Motor neuron (in vitro differentiated cells): Measurements from ENCODE around the gene TUSC2. TPM values are rescaled to one million over a fixed set of nuclear protein-coding genes. Genes with fewer than 3 reads are reported as not detected.
"Not testable (repeated sequence)": the region's sequence is repeated elsewhere in the genome, so short reads cannot be mapped to it uniquely, and the experiment has no call there.

Source experiments
- ATAC-seq, 8 experiments: fragments of 200-7000 bp; cut with Tn5 transposase; replicated peaks in 6 of 8; 2 replicates each; pipeline ENCODE4 v1.8.0; 2021; ENCODE audit warnings: mild to moderate bottlenecking in 8 of 8, moderate library complexity in 8 of 8
- H3K27ac ChIP-seq, 2 donors: fragments of 250-450 bp; sonication (Bioruptor Pico); 2 replicates each; pipeline ENCODE4 v1.9.0; 2021; ENCODE audit warnings: antibody characterized with exemption in 2 of 2, mild to moderate bottlenecking in 2 of 2, moderate library complexity in 1 of 2
- H3K4me1 ChIP-seq, 2 donors: fragments of 250-450 bp; sonication (Bioruptor Pico); replicated peaks in 1 of 2; 2 replicates each; pipeline ENCODE4 v1.6.1; 2021; ENCODE audit warnings: antibody characterized with exemption in 2 of 2, mild to moderate bottlenecking in 2 of 2, moderate library complexity in 1 of 2
- H3K4me3 ChIP-seq, 5 donors: fragments of 250-450 bp; sonication (Bioruptor Pico); 2 replicates each; pipeline ENCODE4 v1.9.0; 2021; ENCODE audit warnings: antibody characterized with exemption in 5 of 5, mild to moderate bottlenecking in 5 of 5, moderate library complexity in 4 of 5
- WGBS, 10 experiments: fragments of 450-650 bp; shearing (Covaris generic); methylation state at CpG; one replicate each; pipeline ENCODE4 v1.0.0; 2022; 5-methylcytosine and 5-hydroxymethylcytosine counted together
- in situ Hi-C, 9 experiments: fragments of 400-800 bp; cut with MboI; loops; one replicate each; pipeline ENCODE4 v1.15.0; 2021; ENCODE audit warnings: low sequenced_read_pairs in 9 of 9, low pct_unique_long_range_greater_than_20kb in 2 of 9; ENCODE audit not compliant: unreplicated experiment in 9 of 9
- total RNA-seq, 8 experiments: library from RNA; unstranded; fragments of 300-600 nt; gene quantifications; 2 replicates each; pipeline versions ENCODE4 v1.2.3 to v1.2.4, GENCODE V29; 2022

The TUSC2 gene
- total RNA-seq, 8 experiments from 2014 or later, result 15.5 to 36.9 (median 26.1) TPM

DNA sequence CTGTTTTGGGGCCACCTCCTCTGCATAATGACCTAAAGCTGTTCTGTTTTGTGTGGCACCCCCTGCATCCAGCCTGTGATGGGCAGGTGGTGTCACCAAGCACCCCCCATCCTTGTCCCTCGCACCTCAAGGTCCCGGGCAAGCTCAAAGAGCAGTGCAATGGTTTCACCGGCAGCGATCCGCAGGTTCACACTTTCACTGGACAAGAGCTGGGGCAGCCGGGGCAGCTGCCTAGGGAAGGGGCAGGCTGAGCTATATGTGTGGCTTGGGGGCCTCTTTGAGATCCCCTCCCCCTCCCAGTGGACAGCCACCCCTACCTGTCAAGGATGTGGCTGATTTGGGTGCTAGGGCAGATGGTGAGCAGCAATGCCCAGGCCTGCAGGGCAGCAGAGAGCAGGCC lies 38.9 kb downstream of the TUSC2 start:
- in situ Hi-C loops, result no loop called here
- H3K4me3 ChIP-seq, result no peak overlapping the region
- H3K27ac ChIP-seq, result no peak overlapping the region
- H3K4me1 ChIP-seq, result peaks cover 7 to 10% of the 10 kb centered on the region in 2 donors
- no peak for ATAC-seq
- 82 to 100% methylated on average over 2 to 4 of the region's 6 CpGs; no CpG with 5 or more reads in 8 of the 10 experiments for WGBS, 10 experiments

DNA sequence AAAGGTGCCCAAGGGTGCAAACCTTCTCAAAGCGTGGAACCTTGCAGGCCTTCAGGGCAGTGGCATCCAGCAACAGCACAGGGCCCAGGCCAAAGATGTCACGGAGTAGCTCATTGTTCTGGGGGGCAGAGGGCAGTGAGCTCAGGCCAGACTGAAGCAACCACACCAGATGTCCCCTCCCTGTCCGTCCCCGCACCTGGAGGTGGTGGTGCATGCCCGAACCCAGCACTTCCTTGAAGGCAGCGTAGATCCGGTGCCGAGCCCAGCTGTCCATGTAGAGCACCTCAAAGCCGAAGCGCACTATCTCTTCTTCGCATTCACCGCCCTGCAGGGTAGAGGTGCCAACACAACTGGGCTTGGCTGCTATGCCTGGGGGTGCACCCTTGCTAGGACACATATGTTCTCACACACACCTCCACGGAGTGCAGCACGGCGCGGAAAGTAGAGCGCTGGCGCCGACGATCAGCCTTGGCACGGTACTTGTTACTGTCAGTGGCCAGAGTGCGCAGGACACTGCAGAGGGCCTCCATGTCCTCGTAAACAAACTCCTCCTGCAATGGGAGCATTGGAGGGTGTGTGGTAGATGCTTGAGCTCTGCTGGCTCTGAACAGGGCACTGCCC lies 39.5 kb downstream of the TUSC2 start:
- Histone ChIP-seq H3K4me1 (peaks cover 7 to 10% of the 10 kb centered on the region in 2 donors), H3K4me3 (no peak overlapping the region), H3K27ac (no peak overlapping the region)
- ATAC-seq, result no peak
- in situ Hi-C loops, result no loop called here
- WGBS, 10 experiments, result 80 to 100% (median 94%) methylated on average over 1 to 10 of the region's 23 CpGs; no CpG with 5 or more reads in 4 of the 10 experiments

GRCh38 chr3:50287262-50287661 lies 40.8 kb downstream of the TUSC2 start:
- no peak overlapping the region for H3K27ac ChIP-seq
- 100% methylated on average over 1 of the region's 1 CpG; no CpG with 5 or more reads in 8 of the 10 experiments for WGBS, 10 experiments
- H3K4me1 ChIP-seq, result peaks cover 4 to 5% of the 10 kb centered on the region in 2 donors
- no peak overlapping the region for H3K4me3 ChIP-seq
- in situ Hi-C loops, result no loop called here
- ATAC-seq, result no peak

- peak in 4 of 8 experiments; percentile 11 to 18 (median 16) for ATAC-seq
- H3K4me3 ChIP-seq, result no peak overlapping the region
- peaks cover 4 to 5% of the 10 kb centered on the region in 2 donors for H3K4me1 ChIP-seq
- no peak overlapping the region for H3K27ac ChIP-seq
- 93 to 100% (median 97%) methylated on average over 1 to 16 of the region's 28 CpGs; no CpG with 5 or more reads in 5 of the 10 experiments for WGBS, 10 experiments
- in situ Hi-C loops, result no loop called here
Measured at GRCh38 chr3:50286322-50287227, 41.4 kb downstream of the TUSC2 start.

DNA sequence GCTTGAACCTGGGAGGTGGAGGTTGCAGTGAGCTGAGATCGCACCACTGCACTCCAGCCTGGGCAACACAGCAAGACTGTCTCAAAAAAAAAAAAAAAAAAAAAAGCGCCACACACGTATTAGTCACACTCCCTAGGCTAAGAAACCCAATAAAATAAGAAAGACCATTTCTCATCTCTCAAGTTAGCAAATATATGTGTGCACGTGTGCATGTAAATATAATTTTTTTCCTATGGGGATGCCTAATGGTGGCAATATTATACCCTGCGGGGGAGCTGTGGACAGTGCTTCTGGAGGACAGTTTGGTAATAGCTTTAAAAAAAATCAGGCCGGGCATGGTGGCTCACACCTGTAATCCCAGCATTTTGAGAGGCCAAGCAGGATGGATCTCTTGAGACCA lies 43.9 kb downstream of the TUSC2 start:
- H3K27ac ChIP-seq, H3K4me3 ChIP-seq, ATAC-seq, in situ Hi-C loops, H3K4me1 ChIP-seq: not testable (repeated sequence)
- WGBS, 10 experiments, result 74 to 100% (median 93%) methylated on average over 1 to 6 of the region's 6 CpGs; no CpG with 5 or more reads in 2 of the 10 experiments

DNA sequence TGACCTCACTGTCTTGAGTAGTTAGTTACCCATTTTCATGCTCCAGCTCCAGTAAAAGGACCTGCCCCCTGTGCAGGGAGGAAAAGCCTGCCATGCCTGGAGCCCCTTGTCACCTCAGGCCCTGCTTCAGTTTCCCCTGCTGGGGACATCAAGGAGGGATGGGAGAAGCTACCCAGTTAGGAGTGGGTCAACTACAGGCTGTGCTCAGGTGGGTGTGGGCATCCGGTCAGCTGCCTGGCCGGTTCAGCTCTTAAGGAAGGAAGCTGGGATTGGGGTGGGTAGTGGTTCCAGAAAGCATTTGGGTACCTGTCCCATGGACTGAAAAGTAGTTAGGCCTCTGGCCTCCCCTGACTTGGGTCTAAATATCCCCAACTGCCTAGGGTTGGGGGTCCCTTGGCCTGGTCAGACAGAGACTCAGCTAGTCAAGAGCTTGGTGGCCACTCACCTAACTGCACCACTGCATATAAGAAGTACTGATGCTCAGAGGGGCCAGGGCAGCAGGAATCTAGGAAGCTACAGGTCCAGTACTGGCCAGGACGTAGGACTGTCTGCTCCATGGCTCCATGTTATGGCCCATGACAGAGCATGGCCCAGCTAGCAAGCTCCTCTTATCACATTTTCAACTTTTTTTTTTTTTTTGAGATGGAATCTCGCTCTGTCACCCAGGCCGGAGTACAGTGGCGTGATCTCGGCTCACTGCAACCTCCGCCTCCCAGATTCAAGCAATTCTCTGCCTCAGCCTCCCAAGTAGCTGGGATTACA lies 48.6 kb downstream of the TUSC2 start:
- H3K4me1 ChIP-seq, result no peaks in the 10 kb centered on the region
- no peak overlapping the region for H3K27ac ChIP-seq
- ATAC-seq, result peak in 1 of 8 experiments; percentile 5
- WGBS, 10 experiments, result 92 to 100% (median 94%) methylated on average over 1 to 7 of the region's 8 CpGs; no CpG with 5 or more reads in 4 of the 10 experiments
- no peak overlapping the region for H3K4me3 ChIP-seq
- in situ Hi-C loops, result loop anchor here in 2 of 9 experiments (10.0 kb wide), 1 partner anchor 85 kb away; the partner anchor contains the start of gene GNAT1 (in 2 of the 2)

GRCh38 chr3:50278880-50279224 lies 49.2 kb downstream of the TUSC2 start, which contains the start of gene LSMEM2:
Gene LSMEM2, plus strand, starts transcription at chr3:50279087. Its CDS starts 27 bp downstream, at chr3:50279114.
- in situ Hi-C loops, result loop anchor here in 2 of 9 experiments (10.0 kb wide), 1 partner anchor 84 kb away; the partner anchor contains the start of gene GNAT1 (in 2 of the 2)
- H3K4me3 ChIP-seq, result no peak within 1 kb of the TSS

GRCh38 chr3:50278123-50278879 lies 49.7 kb downstream of the TUSC2 start:
- 40 to 83% (median 63%) methylated on average over 1 to 3 of the region's 4 CpGs; no CpG with 5 or more reads in 3 of the 10 experiments for WGBS, 10 experiments

More at GRCh38 chr3:50278880-50279224, 49.2 kb downstream of the TUSC2 start, which contains the start of gene LSMEM2:
- ATAC-seq, result no peak
- H3K4me1 ChIP-seq, result no peaks in the 10 kb centered on the region
- WGBS, 10 experiments, result 14% methylated on average over 1 of the region's 2 CpGs; no CpG with 5 or more reads in 9 of the 10 experiments
- H3K27ac ChIP-seq, result no peak within 1 kb of the TSS

DNA sequence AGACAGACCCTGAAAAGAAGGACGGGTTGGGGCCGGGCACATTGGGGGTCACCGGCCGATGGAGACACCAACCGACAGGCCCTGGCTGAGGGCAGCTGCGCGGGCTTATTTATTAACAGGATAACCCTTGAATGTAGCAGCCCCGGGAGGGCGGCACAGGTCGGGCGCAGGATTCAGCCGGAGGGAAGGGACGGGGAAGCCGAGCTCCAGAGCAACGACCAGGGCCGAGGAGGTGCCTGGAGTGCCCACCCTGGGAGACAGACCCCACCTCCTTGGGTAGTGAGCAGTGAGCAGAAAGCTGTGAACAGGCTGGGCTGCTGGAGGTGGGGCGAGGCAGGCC lies 51.3 kb downstream of the TUSC2 start:
- in situ Hi-C loops, result loop anchor here in 2 of 9 experiments (10.0 kb wide), 1 partner anchor 82 kb away; the partner anchor contains the start of gene GNAT1 (in 2 of the 2)
- Histone ChIP-seq H3K4me1 (peaks cover 6 to 10% of the 10 kb centered on the region in 2 donors), H3K4me3 (no peak overlapping the region), H3K27ac (no peak overlapping the region)
- ATAC-seq, result no peak
- WGBS, 10 experiments, result 60 to 90% (median 81%) methylated on average over 1 to 12 of the region's 17 CpGs; no CpG with 5 or more reads in 6 of the 10 experiments

More at GRCh38 chr3:50278123-50278879, 49.7 kb downstream of the TUSC2 start:
- no peak overlapping the region for H3K27ac ChIP-seq
- in situ Hi-C loops, result loop anchor here in 2 of 9 experiments (10.0 kb wide), 1 partner anchor 84 kb away; the partner anchor contains the start of gene GNAT1 (in 2 of the 2)
- ATAC-seq, result peak in 1 of 8 experiments; percentile 9
- H3K4me1 ChIP-seq, result no peaks in the 10 kb centered on the region
- H3K4me3 ChIP-seq, result no peak overlapping the region

- Histone ChIP-seq H3K4me1 (peaks cover 9 to 10% of the 10 kb centered on the region in 2 donors), H3K4me3 (no peak overlapping the region), H3K27ac (no peak overlapping the region)
- 48 to 84% (median 80%) methylated on average over 1 to 13 of the region's 79 CpGs; no CpG with 5 or more reads in 6 of the 10 experiments for WGBS, 10 experiments
- ATAC-seq, result no peak
- in situ Hi-C loops, result loop anchor here in 2 of 9 experiments (10.0 kb wide), 1 partner anchor 81 kb away; the partner anchor contains the start of gene GNAT1 (in 2 of the 2)
Measured at GRCh38 chr3:50275996-50276761, 51.8 kb downstream of the TUSC2 start.
